HEK293T (cell line): ENCODE data around the gene OR5AR1.

Experiments used
- ARNT ChIP-seq: fragments of 450-650 bp; IDR thresholded peaks from 2 replicates; pipeline ENCODE4 v1.6.1; 2017; ENCODE audit warnings: mild to moderate bottlenecking
- BHLHE40 ChIP-seq: fragments of 450-650 bp; IDR thresholded peaks from 2 replicates; pipeline ENCODE4 v1.6.1; 2016; ENCODE audit warnings: mild to moderate bottlenecking, moderate library complexity, borderline replicate concordance
- CTBP1 ChIP-seq: fragments of 450-650 bp; IDR thresholded peaks from 2 replicates; pipeline ENCODE4 v1.6.1; 2016; ENCODE audit warnings: borderline replicate concordance
- FOXA1 ChIP-seq: fragments of 450-650 bp; IDR thresholded peaks from 2 replicates; pipeline ENCODE4 v1.6.1; 2016; ENCODE audit warnings: mild to moderate bottlenecking
- FOXM1 ChIP-seq: fragments of 450-650 bp; IDR thresholded peaks from 2 replicates; pipeline ENCODE4 v1.6.1; 2017; ENCODE audit warnings: mild to moderate bottlenecking, borderline replicate concordance
- HDGF ChIP-seq: fragments of 450-650 bp; IDR thresholded peaks from 2 replicates; pipeline ENCODE4 v1.6.1; 2017; ENCODE audit warnings: antibody characterized with exemption, borderline replicate concordance
- NFRKB ChIP-seq: fragments of 450-650 bp; IDR thresholded peaks from 2 replicates; pipeline ENCODE4 v1.6.1; 2016; ENCODE audit warnings: mild to moderate bottlenecking, moderate library complexity
- SP1 ChIP-seq: fragments of 450-650 bp; IDR thresholded peaks from 2 replicates; pipeline ENCODE4 v1.6.1; 2017
- SUZ12 ChIP-seq: fragments of 450-650 bp; IDR thresholded peaks from 2 replicates; pipeline ENCODE4 v1.6.1; 2016; ENCODE audit warnings: mild to moderate bottlenecking
- TARDBP ChIP-seq: fragments of 450-650 bp; IDR thresholded peaks from 2 replicates; pipeline ENCODE4 v1.6.1; 2016
- ZNF384 ChIP-seq: fragments of 450-650 bp; IDR thresholded peaks from 2 replicates; pipeline ENCODE4 v1.6.1; 2016

GRCh38 chr11:56698795-56699194, 35.3 kb downstream of the OR5AR1 start, which contains the start of gene OR9G1:
- no peak for TF ChIP-seq SP1
- TF ChIP-seq BHLHE40 = no peak
- TF ChIP-seq SUZ12 = no peak
- no peak for TF ChIP-seq NFRKB
- no peak for TF ChIP-seq FOXA1
- no peak for TF ChIP-seq TARDBP
- no peak for TF ChIP-seq FOXM1
- TF ChIP-seq HDGF = no peak
- TF ChIP-seq ZNF384 = no peak
- no peak for TF ChIP-seq CTBP1
- TF ChIP-seq ARNT = no peak
